A172 (cell line): Measurements from ENCODE around the gene EPB41L4A. TPM values are rescaled to one million over a fixed set of nuclear protein-coding genes. Genes with fewer than 3 reads are reported as not detected.

Experiments
- DNase-seq: peaks from one replicate; pipeline ENCODE4 v3.0.0-alpha.2; 2015; ENCODE audit warnings: low spot score
- total RNA-seq: library from RNA; depleted of rRNA; stranded (reverse); fragments of >200 nt; shearing (Covaris generic); gene quantifications from 2 replicates; pipeline ENCODE4 v1.2.3, GENCODE V29; 2014

The EPB41L4A gene
- total RNA-seq, 1 experiment from 2014 or later = 2.2 TPM

DNA sequence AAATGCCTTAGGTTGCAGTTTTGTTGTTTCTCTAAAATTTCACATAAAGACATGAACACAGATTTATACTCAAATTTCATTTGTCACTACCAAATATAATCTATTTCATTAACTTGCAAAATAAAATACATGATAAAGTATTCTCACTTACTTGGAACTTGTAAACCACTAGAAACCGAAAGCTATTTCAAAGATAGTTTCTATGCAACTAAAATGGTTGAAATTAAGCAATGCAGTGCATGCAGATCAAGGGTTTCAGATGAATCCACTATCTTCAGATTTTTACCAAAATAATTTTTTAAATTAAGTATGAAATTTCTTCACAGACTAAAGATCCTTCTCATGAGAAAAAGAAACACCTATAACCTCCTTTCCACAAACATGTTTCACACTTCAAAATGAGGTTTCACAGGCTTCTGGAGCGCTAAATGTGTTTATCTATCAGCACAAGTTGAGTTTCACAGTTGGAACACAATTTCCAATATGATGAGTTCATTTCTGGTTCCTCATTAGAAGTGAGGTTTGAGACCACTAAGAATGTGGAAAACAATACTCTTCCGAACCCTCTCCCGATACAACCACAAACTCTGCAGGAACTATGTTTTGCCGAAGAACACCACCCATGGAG lies 63.9 kb downstream of the EPB41L4A start:
- DNase-seq = no peak

DNA sequence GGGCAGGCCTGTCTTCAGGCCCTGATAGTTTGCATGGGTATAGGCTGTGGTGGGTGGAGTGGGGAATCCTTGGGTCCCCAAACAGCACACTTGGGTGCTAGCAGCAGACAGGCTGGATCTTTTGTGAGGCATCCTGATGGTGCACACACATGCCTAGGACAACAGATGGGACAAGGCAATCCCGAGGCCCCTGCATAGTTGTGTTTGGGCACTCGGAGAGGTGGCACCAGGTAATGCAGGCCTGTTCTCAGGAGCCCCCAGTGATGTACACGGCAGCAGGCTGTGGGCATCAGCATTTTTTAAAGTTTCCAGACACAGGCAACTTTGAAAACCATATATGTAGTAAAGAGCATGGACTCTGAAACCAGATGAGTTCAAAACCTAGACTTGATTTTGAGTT lies 65.4 kb downstream of the EPB41L4A start:
- no peak for DNase-seq

DNA sequence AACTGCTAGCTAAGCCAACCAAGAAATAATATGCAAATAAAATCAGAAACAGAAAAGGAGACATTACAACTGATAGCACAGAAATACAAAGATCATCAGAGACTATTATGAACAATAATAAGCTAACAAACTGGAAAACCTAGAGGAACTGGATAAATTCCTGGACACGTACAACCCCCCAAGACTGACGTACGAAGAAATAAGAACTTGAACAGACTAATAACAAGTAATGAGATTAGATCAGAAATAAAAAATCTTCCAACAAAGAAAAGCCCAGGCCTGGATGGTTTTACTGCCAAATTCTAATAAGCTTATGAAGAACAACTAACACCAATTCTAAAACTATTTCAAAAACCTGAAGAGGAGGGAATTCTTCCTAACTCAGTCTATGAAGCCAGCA lies 67.9 kb downstream of the EPB41L4A start:
- DNase-seq = no peak

DNA sequence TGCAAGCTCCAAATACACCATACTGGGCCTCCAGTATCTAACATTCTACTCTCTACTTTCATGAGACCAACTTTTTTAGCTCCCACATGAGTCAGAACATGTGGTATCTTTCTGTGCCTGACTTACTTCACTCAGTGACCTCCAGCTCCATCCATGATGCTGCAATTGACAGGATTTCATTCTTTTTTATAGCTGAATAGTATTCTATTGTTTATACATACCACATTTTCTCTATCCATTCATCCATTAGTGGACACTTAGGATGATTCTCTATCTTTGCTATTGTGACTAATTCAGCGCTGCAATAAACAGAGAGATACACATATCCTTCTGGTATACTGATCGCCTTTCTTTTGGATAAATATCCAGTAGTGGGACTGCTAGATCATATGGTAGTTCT lies 68.5 kb downstream of the EPB41L4A start:
- DNase-seq = no peak

DNA sequence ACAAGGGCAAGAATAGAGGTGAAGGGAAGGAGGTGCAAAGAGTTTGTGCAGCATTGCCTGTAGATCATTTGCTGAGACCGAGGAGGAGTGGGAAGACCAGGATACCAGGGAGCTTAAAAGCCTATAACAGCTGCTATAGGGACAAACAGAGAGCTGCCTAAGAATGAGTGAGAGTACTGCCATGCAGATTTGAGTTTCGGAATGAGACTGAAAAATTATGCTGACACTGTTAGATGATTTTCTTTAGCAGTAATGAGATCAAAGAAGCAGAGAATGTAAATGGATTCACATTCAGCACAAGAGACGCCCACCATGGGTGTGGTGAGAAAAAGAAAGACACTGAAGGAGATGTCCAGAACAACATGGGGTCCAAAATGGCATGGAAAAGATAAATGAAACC lies 69.7 kb downstream of the EPB41L4A start:
- no peak for DNase-seq

DNA sequence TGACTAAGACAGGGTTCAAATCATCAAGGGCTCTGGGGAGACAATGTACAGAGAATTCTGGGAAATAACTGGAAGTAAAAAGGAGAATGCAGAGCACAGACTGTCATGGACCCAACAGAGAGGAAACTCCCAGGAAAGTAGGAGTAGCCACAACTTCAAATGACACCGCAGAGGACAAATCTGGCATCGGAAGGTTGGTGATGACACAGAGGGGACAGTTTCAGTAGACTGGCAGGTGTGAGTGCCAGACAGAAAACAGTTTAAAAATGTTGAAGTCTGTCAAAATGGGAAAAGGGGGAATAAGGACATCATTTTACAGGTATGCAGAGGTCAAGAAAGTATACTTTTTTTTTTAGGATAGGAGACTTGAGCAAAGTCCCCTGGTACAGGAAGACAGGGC lies 70.2 kb downstream of the EPB41L4A start:
- no peak for DNase-seq

DNA sequence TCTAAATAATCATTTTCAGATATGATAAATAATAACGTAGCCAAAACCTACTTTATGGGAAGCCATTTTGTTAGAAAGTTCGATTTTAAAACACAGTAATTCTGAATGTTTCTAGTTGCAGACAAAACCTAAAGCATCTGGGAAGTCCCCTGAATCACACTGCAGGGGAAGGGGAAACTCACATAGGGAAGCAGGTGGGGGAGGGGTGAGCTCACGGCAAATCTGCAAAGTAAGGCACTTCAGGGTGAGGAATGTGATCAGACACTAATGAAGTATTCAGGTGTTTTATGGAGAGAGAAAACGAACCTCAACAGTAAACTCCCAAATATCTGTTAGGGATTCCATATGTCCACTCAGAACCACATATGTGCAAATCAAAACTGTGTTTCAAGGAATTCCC lies 70.7 kb downstream of the EPB41L4A start:
- DNase-seq = no peak

DNA sequence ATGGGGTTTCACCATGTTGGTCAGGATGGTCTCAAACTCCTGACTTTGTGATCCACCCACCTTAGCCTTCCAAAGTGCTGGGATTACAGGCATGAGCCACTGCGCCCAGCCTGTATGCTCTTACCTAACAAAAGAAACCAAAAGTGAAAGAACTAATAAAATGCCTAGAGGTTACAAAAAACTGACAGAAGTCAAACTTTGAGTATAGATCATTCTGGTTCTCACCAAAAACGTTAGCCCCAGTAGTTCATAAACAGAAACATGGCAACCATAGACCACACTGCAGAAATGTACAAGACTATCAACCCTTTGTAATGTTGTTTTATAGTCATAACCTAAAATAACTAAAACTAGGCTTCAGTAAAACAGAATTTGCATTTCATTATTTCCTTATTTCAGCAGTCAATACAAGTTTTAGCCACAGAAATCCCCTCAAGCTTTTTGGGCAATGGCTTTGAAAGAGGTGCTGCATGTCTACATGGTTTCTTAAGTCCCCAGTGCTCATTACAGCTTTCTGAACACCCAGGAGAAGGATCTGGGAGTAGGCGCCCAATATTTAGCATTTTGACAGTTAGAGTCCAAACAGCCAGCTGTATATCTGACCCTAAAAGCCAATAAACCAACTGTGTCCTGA lies 72.5 kb downstream of the EPB41L4A start:
- no peak for DNase-seq

DNA sequence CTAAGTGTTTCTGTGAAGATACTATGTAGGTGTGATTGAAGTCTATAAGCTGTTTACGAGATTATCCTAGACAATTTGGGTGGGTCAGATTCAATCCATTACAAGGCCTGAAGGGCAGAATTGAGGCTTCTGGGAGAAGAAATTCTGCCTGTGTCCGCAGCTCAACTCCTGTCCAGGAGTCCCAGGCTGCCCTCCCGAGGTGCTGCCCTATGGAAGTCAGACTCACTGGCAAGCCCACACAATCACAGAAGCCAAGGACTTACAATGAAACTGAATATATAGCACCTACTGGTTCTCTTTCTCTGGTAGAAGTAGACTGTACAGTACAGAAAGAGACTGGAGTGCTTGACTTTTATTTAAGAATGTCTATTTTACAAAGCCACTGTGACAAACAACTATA lies 74.5 kb downstream of the EPB41L4A start:
- DNase-seq = no peak

DNA sequence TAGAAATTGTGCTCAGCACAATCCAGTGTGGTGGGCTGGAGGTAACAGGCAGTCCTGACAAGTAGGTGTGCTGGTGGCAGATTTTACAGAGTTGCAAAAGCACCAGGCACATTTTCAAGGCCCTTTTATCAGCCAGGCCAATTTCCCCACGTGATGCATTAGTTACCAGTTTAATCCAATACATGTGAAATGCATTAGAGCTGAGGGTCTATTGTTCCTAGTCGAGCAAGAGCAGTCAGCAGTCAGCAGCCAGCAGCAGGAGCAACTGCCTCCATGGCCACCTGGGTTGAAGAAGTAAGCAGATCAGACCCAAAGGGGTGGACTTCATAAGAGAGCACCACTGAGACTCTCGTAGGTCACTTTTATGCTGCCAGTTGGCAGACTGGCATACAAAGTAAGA lies 76.7 kb downstream of the EPB41L4A start:
- no peak for DNase-seq

DNA sequence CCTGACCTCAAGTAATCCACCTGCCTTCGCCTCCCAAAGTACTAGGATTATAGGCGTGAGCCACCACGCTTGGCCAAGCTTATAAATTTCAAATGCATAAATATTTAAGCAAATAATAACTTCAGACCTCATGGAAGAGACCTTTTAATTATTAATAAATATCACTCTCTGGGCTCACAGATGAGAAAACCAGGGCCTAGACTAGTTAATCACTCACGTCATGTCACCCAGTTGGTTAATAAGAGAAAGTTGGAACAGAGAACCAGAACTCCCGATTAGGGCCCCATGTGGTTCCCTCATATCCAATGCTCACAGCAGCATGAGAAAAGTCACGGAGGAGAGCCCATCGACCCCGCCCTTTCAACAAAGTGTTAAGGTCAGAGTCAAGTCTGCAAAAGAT lies 79.3 kb downstream of the EPB41L4A start:
- no peak for DNase-seq

DNA sequence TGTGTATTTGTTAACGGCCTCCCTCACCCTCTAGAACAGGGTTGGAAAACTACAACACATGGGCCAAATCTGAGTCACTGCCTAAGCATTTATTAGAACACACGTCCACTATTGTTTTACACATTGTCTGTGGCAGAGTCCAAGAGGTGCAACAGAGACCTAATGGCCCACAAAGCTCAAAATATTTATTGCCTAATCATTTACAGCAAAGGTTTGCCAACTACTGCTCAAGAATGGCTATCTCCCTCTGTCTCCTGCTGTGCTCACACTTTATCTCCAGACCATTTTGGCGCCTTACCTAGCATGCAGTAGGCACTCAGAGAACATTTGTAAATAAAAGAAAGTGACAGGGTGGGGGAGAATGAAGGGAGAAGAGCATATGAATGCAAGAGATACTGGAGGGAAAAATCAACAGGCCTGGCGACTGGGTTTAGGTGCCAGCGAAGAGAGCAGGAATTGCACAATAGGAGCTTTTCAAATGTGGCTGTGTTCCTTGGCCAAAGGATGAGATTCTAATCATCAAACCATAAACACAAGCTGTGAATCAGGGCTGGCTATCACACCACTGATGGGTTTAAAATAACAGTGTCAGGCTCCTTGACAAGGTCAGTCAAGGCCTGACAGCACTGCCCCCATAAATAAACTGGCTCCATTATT lies 80.3 kb downstream of the EPB41L4A start:
- DNase-seq = peak; percentile 31

DNA sequence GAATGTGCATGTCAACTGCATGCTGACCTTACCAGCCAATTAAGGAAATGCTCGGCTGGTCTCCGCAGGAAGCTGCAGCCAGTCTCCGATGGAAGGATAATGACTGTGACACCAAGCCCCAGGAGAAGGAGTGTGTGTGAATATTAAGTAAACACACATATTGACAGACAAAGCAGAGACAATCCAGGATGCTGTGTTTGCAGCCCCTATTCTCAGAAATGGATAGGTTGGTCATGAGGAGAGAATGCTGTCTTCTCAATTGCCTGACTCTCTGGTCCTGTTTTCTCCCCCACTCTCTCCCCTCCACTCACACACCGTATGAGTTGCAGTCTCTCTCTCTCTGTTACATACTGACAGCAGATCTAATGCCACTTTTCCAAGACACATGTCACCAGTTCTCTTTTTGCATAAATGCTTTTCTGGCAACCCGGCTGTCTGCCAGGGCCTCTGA lies 85.7 kb downstream of the EPB41L4A start:
- DNase-seq = no peak

DNA sequence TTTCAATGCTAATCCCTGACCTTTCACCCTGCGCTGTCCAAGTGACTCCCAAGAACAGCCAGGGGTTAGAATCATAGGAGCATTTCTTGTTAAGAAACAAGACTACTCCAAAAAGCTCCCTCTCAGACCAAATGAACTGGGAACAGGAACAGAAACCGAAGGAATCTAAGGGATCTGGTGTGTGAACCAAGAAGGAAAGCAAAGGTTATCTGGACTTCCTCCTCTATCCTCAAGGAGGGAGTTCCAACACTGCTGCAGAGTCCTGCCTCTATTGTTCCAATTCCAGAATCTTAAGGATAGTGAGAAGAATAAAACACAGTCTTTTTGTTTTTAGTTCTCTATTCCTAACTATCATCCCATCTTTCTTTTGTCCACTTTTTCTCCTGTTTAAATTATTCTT lies 87.2 kb downstream of the EPB41L4A start:
- no peak for DNase-seq

DNA sequence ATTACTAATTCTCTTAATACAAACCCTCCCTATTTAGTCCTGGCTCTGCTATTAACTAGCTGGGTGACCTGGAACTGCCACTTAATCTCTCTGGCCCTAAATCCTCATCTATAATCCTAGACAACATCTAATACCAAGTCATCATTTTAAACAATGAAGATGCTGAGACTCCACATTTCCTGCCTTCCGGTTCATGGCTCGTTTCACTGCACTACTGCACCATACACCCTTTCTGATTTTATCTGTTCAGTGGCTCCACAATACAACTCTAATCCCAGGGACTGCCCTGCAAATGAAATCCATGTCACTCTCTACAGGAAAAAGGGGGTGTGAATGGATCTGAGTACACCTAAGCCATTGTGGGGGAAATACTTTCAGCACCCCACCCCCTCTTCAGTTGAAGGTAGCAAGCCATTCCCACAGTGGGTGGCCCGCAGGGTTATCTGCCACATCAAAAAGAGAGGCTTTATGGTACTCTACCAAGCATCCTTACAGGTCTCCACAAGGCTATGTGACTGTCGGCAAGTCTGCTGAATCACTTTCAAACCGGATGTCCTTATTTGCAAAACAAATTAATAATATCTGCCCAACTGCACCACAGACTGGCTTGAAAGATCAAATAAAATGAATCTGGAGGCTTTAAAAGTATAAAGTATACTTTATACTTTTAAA lies 89.5 kb downstream of the EPB41L4A start:
- DNase-seq = no peak

DNA sequence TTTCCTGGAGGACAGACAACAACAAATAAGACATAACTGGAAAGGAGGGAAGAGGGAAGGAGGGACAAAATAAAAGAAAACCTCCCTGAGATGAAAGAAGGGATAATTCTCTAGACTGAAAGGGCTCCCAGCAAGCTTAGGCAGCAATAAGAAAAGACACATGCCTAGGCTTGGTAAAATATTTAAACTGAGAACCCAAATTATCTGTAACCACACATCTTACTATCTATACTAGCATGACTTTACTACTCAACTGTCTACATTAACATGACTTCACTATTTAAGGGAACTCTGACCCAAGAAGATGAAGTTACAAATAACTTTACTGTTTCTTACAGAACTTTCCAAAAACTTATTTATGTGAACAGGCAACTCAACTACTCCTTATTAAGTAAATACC lies 95.9 kb downstream of the EPB41L4A start:
- DNase-seq = no peak

DNA sequence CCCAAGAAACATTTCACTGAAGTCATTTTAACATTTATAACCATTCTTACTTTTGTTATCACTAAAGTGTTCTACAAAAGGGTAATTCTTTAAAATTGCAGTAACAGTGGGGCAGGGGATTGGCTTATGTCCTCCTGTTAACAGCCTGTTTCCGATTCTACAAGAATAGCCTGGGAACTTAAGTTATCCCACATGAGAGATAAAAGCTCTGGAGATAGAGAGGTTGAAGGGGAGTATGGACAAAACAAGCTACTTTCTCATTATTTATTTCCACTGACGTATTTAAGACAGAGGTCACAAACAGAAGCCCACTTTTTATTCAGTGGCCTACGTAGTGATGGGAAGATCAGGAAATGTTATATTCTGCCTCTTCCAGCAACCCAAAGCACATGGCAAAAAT lies 98.7 kb downstream of the EPB41L4A start:
- no peak for DNase-seq

DNA sequence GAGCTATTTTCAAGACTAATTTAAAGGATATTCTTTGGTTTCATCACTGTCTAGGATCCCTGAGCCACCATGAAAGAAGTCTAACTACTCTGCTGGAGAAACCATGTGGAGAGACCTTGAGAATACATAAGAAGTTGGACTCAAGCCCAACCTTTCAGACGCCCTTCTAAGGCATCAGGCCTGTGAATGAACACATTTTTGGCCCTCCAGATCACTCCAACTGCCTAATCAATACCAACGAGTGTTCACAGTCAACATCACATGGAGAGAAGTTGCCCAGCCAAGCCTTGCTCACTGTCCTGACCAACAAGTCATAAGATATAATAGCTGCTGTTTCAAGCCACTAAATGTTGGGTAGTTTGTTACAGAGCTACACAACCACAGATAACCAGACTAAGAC lies 100.7 kb downstream of the EPB41L4A start:
- no peak for DNase-seq

DNA sequence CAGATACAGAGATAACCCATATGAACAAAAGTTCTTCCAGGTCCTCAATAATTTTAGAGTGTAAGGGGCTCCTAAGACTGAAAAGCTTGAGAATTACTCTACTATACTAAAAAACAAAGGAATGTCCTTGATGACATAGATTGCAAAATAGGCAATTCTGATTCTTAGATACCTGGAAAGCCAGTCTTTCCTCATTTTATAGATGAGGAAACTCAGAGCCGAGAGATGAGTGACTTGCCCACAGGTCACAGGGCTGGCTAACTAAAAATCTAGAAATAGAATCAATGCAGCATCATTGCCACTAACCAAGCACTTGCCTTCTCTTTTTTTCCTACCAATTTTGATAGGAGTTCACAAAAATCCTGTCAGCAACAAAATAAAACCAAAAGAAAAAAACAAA lies 101.2 kb downstream of the EPB41L4A start:
- DNase-seq = no peak

DNA sequence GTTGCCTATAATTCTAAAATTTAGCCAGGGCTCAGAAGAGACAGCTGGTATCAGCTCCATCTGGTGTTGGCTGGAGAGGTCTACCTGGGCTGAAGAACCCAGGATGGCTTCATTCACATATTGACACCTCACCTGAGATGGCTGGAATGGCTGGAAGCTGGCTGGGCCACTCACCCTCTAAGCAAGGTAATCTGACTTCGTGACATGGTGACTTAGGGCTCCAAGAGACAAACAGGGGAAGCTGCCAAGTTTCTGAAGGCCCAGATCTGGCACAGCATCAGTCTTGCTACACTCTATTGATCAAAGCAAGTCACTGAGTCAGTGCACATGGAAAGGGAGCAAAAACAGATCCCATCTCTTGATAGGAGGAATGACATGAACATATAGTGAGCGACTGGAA lies 102.3 kb downstream of the EPB41L4A start:
- no peak for DNase-seq

DNA sequence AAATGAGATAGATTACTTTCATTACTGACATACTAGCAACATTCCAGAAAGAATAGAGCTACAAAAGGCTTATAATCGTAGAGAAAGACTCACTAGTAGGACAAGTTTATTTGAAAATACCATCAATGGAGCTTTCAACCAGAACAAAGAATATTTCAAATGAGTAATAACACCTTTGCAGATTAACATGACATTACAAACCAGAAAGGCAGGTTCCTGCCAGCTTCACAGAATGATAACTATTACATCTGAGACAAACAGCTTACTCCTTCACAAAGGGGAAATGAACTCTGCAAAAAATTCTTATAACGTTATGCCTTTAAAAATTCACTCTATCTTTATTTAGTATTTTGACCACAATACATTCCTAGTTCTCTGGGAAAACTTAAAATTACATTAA lies 103.1 kb downstream of the EPB41L4A start:
- no peak for DNase-seq

DNA sequence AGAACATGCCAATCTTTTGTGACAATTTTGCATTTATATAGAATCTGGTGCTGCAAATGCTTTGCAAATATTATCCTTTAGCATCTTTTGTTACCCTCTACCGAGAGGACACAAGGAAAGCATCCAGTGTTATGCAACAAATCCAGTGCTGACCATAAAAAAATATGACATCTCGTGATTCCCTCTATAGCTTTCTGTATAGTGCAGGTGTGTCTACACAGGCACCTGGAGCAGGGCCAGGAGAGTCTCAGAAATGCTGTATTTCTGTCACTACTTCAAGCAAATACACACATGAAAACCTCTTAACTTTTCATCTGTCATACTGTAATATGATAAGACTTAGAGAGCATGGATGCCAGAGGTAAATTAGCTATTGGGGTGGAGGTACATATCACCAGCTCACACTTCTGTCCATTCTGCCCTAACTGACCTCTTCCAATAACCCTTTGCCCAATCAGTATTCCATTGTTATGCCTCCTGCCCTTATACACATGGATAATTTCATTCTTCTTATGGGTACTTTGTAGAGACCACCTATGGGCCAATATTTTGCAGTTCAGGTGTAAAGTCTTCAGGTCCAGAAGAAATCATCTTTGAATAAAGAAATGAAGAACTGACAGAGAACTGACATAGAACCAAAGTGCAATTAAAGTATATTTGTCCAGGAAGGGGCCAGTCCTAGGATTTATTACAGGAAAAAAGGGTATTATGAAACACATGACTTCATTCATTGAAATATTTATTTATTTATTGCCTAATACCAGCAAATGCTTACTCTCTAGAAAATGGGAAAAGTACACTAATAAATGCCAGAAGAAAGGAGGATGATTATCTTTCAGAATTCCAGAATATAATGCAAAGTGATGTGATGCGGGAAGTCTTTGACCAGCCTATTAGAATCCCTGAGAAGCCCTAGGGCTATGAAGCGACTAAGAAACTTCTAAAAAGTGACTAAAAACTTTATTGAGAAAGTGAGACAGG lies 106.5 kb downstream of the EPB41L4A start:
- no peak for DNase-seq
